GM12874 (cell line): Measurements from ENCODE around the gene SCN3B.

Source experiments
- TF ChIP-seq, protein P1 (sequence below): IDR thresholded peaks from 2 replicates; pipeline ENCODE4 v1.5.1; 2011; ENCODE audit warnings: low read depth, mild to moderate bottlenecking, control low read depth, low read length, moderate library complexity; ENCODE audit not compliant: insufficient read depth

SCN3B gene

DNA sequence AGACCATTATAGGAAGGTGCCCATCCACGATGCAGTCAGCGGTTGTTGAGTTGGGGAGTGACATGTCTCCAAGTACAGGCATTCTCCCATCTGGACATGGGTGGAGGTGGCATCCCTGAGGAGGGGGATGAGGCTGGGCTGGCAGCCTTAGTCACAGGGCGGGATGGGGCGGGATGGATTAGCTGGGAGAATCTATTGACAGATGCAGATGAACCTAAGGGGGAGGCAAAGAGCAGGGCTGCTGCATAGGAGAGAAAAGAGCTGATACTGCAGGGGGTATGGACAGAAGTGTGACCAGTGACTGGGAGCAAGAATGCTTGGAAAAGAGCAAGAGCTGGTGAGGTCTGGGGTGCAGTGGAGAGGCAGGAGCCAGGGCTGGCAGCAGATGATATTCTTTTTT is 42.7 kb downstream of the SCN3B start:
- TF ChIP-seq, protein P1, sequence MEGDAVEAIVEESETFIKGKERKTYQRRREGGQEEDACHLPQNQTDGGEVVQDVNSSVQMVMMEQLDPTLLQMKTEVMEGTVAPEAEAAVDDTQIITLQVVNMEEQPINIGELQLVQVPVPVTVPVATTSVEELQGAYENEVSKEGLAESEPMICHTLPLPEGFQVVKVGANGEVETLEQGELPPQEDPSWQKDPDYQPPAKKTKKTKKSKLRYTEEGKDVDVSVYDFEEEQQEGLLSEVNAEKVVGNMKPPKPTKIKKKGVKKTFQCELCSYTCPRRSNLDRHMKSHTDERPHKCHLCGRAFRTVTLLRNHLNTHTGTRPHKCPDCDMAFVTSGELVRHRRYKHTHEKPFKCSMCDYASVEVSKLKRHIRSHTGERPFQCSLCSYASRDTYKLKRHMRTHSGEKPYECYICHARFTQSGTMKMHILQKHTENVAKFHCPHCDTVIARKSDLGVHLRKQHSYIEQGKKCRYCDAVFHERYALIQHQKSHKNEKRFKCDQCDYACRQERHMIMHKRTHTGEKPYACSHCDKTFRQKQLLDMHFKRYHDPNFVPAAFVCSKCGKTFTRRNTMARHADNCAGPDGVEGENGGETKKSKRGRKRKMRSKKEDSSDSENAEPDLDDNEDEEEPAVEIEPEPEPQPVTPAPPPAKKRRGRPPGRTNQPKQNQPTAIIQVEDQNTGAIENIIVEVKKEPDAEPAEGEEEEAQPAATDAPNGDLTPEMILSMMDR: no peak

DNA sequence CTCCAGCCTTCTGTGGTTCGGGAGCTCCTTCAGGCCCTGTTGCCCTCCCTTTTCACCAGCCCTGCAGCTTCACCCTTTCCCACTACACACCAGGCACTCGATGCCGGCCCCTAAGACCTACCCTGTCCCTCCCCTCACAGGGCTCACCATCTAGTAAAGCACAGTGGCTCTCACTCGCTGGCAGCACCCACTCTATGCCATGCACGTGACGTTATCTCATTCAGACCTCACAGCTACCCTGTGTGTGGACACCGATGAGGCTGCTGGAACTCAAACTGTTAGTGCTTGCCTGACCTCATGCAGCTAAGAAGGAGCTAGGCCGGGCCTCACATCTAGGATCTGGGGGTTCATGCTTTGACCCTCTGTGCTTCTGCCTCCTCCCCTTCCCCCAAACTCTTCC is 45.5 kb downstream of the SCN3B start:
- TF ChIP-seq, protein P1: no peak

DNA sequence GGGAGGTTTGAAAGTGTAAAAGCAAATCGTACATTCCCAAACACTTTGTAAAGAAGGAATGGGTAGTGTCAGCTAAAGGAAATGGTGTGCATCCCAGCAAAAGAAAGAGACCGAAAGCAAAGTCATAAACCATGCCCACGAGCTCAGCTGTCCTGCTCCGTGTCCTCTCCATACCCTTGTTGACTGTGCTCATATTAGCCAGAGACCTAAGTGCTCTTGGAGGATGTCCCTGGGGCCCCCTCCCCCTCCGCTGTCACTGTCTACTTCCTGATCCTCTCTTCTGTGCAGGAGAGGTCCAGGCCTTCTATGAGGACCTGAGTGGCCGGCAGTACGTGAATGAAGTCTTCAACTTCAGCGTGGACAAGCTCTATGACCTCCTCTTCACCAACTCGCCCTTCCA is 46.1 kb downstream of the SCN3B start:
- TF ChIP-seq, protein P1: no peak

DNA sequence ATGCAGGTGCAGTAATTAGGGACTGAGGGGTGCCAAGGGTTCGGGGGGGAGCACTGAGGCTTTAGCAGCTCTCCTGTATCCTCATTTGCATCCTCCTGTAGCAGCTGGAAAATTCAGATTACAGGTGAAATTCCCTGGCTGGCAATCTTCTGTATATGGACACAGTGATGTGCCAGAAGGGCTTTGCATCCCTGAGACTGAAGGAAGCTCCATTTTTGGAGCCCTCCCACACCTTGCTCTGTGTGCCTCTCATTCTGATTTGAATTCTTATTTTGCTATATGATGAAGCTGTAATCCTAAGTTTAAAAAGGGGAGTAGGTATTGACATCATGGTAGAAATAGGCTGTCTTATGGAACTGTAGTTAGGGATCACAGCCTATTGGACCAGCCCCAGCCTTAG is 46.6 kb downstream of the SCN3B start:
- TF ChIP-seq, protein P1: no peak

DNA sequence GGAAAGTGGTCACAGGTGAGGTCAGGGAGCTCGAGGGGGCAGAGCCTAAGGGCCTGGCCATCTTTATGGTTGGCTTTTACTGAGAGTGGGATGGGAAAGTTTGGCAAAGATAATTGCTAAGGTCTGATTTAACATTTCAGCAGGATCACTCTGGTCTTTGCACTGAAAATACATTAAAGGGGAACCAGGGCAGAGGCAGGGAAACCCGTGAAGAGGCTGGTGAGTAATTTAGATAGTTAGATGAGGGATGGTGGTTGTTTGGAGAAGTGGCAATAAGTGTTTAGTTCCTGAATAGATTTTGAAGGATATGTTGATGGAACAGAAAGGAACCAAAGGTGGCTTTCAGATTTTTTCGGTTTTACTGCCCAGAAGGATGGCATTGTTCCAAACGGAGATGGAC is 50.8 kb downstream of the SCN3B start:
- TF ChIP-seq, protein P1: no peak

DNA sequence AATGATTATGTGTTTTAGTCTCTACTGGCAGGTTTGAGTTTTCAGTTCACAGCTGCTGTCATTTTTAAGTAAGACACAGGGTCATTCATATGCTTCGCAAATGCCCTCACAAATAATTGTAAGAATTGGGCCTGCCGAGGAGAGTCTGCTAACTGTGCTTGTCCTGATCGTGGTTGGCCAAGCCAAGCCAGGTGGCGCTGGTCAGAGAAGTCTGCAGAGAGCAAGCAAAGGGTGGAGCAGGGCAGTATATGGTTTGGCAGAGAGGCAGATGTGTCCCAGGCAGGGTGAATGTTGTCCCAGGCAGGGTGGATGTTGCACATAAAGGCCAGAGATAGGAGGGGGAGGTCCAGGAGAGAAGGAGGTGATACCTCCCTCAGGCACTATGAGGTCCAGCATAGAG is 52.7 kb downstream of the SCN3B start:
- TF ChIP-seq, protein P1: no peak

DNA sequence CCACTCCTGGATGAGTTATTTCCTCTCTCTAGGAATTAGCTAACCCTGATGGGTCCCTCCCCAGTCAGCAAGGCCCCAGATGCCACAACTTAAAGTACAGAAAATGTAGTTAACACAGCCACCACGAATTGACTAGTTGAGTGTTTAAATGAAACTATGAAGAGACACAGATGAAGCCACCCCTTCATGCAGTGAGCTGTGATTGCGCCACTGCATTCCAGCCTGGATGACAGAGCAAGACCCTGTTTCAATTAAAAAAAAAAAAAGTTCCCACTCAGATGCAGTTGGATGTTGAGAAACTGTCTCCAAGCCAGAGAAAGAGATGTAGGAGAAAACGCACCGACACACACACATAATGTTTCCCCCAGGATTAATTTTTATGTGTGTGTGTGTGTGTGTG is 53.3 kb downstream of the SCN3B start:
- TF ChIP-seq, protein P1: no peak

DNA sequence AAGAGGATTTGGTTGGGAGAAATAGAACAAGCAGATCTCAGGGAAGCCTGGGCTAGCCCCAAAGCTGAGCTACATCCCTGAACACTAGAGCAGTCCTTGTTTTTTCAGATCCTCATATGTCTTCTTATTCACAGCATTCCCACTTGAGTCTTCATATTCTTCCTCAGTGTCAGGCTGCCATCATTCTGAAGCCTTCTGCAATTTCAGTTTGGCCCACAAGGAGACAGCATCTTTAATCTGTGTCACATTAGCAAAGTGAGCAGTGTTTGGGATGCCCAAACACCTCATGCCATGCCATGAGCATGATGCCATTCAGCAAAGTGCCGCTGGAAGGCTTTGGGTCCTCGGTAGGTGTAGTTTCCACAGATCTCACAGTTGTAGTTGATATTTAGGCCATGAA is 56.6 kb downstream of the SCN3B start:
- TF ChIP-seq, protein P1: no peak
